ENCODE measurements around the gene B4GALT5.

B4GALT5 gene

GRCh38 chr20:49659056-49659455, 54.6 kb downstream of the B4GALT5 start:
- in situ Hi-C loops (cut with MboI; ENCODE audit: low sequenced_read_pairs) = no loop called here

GRCh38 chr20:49658508-49658907, 55.2 kb downstream of the B4GALT5 start:
- in situ Hi-C loops (cut with MboI; ENCODE audit: low sequenced_read_pairs) = no loop called here

GRCh38 chr20:49657118-49657901, 56.4 kb downstream of the B4GALT5 start:
- in situ Hi-C loops (cut with MboI; ENCODE audit: low sequenced_read_pairs) = no loop called here

GRCh38 chr20:49656304-49656703, 57.4 kb downstream of the B4GALT5 start:
- in situ Hi-C loops (cut with MboI; ENCODE audit: low sequenced_read_pairs) = no loop called here

GRCh38 chr20:49653925-49654434, 59.7 kb downstream of the B4GALT5 start:
- in situ Hi-C loops (cut with MboI; ENCODE audit: low sequenced_read_pairs) = no loop called here

GRCh38 chr20:49649672-49650071, 64.0 kb downstream of the B4GALT5 start:
- in situ Hi-C loops (cut with MboI; ENCODE audit: low sequenced_read_pairs) = no loop called here

GRCh38 chr20:49647550-49647949, 66.1 kb downstream of the B4GALT5 start:
- in situ Hi-C loops (cut with MboI; ENCODE audit: low sequenced_read_pairs) = no loop called here

GRCh38 chr20:49646528-49646927, 67.2 kb downstream of the B4GALT5 start:
- in situ Hi-C loops (cut with MboI; ENCODE audit: low sequenced_read_pairs) = no loop called here

- in situ Hi-C loops (cut with MboI; ENCODE audit: low sequenced_read_pairs) = no loop called here
Observed at GRCh38 chr20:49646126-49646525, 67.6 kb downstream of the B4GALT5 start.

GRCh38 chr20:49644980-49645565, 68.6 kb downstream of the B4GALT5 start:
- in situ Hi-C loops (cut with MboI; ENCODE audit: low sequenced_read_pairs) = no loop called here

- in situ Hi-C loops (cut with MboI; ENCODE audit: low sequenced_read_pairs) = no loop called here
Observed at GRCh38 chr20:49642816-49643215, 70.9 kb downstream of the B4GALT5 start.

- in situ Hi-C loops (cut with MboI; ENCODE audit: low sequenced_read_pairs) = no loop called here
Observed at GRCh38 chr20:49641683-49642656, 71.7 kb downstream of the B4GALT5 start.

- in situ Hi-C loops (cut with MboI; ENCODE audit: low sequenced_read_pairs) = no loop called here
Observed at GRCh38 chr20:49637046-49637637, 76.5 kb downstream of the B4GALT5 start.

GRCh38 chr20:49636447-49636846, 77.2 kb downstream of the B4GALT5 start:
- in situ Hi-C loops (cut with MboI; ENCODE audit: low sequenced_read_pairs) = no loop called here

GRCh38 chr20:49635866-49636265, 77.8 kb downstream of the B4GALT5 start:
- in situ Hi-C loops (cut with MboI; ENCODE audit: low sequenced_read_pairs) = no loop called here

GRCh38 chr20:49635166-49635565, 78.5 kb downstream of the B4GALT5 start:
- in situ Hi-C loops (cut with MboI; ENCODE audit: low sequenced_read_pairs) = no loop called here

GRCh38 chr20:49634116-49634515, 79.6 kb downstream of the B4GALT5 start:
- in situ Hi-C loops (cut with MboI; ENCODE audit: low sequenced_read_pairs) = no loop called here

GRCh38 chr20:49633643-49634042, 80.0 kb downstream of the B4GALT5 start:
- in situ Hi-C loops (cut with MboI; ENCODE audit: low sequenced_read_pairs) = no loop called here

GRCh38 chr20:49633023-49633422, 80.7 kb downstream of the B4GALT5 start:
- in situ Hi-C loops (cut with MboI; ENCODE audit: low sequenced_read_pairs) = no loop called here

- in situ Hi-C loops (cut with MboI; ENCODE audit: low sequenced_read_pairs) = no loop called here
Observed at GRCh38 chr20:49631856-49632418, 81.7 kb downstream of the B4GALT5 start.

Measured in HL-60/S4 treated with retinoic acid at 250 ng/mL for 4 days and 3 days (cell line).